ENCODE results near the gene RAB40AL.
"Not testable (repeated sequence)": the region's sequence is repeated elsewhere in the genome, so short reads cannot be mapped to it uniquely, and the experiment has no call there.

RAB40AL gene

DNA sequence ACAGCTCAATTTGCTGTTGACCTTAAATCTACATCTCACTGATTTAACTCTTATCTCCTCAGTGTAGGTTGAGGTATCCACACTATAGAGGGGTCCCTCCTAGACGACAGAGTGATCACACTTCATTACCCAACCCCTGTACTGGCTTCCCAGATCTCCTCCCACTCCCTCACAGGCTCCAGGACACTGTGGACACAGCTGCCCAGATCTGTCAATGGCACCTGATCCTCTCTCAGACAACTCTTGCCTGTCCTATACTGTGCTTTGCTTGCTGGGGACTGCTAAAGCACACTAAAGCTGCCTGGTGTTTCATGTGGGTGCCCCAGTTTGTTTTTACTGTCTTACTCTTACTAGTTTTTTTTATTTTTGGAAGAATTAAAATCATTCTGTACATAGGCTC lies 27.9 kb downstream of the RAB40AL start:
- Histone ChIP-seq H3K27me3 (ENCODE audit: low read depth) (no peaks in the 10 kb centered on the region), H3K4me3 (no peak overlapping the region), H3K9me3 (no peaks in the 10 kb centered on the region), H3K36me3 (replicated peaks) (no peaks in the 10 kb centered on the region), H3K4me1 (no peaks in the 10 kb centered on the region)
- DNase-seq (ENCODE audit: low spot score in 2 of 2): no peak
- in situ Hi-C loops (cut with MboI; ENCODE audit: low sequenced_read_pairs): loop anchor here (25.0 kb wide), 2 partner anchors 197 to 497 kb away; no protein-coding TSS in a partner anchor

DNA sequence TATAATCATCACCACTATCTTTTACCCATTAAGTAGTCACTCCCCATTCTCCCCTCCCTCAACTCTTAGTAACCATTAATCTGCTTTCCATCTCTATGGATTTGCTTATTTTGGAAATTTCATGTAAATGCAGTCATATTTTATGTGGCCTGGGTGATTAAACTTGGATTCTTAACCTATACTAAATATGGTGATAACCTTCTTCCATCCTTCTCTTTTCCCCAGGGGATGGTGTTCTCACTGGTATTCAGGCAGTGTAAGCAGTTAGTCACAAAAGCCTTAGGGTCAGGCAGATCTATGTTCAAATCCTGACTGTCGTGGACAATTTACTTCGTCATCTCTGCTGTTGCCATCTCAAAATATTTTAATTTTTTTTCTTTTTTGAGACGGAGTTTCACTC lies 29.6 kb downstream of the RAB40AL start:
- no peaks in the 10 kb centered on the region for H3K36me3 ChIP-seq (replicated peaks)
- no peak overlapping the region for H3K4me3 ChIP-seq
- H3K27me3 ChIP-seq (ENCODE audit: low read depth): no peaks in the 10 kb centered on the region
- peaks cover 2% of the 10 kb centered on the region; the same call in 1 of the 2 replicates for H3K9me3 ChIP-seq
- in situ Hi-C loops (cut with MboI; ENCODE audit: low sequenced_read_pairs): loop anchor here (25.0 kb wide), 2 partner anchors 196 to 496 kb away; no protein-coding TSS in a partner anchor
- no peak for DNase-seq (ENCODE audit: low spot score in 2 of 2)
- H3K4me1 ChIP-seq: no peaks in the 10 kb centered on the region

DNA sequence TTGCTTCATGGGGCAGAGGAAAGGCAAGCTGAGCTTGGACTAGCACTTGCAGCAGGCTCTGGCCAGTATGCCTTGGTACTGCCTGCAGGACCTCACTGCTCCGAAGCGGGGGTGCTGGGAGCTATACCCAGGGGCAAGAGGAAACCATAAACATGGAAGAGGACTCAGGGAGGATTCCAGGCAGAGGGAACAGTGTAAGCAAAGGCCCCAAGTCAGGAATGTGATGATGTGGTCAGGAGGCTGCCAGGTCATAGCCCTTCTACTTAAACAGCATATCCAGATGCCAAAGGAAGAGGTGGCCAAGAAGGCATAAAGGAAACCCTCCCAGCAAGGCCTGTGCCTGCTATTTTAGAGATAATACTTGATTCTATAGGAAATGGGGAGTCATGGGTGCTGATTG lies 31.1 kb downstream of the RAB40AL start:
- no peak for DNase-seq (ENCODE audit: low spot score in 2 of 2)
- Histone ChIP-seq H3K4me1 (no peaks in the 10 kb centered on the region), H3K36me3 (replicated peaks) (no peaks in the 10 kb centered on the region), H3K9me3 (peaks cover 3% of the 10 kb centered on the region; the same call in 1 of the 2 replicates), H3K27me3 (ENCODE audit: low read depth) (no peaks in the 10 kb centered on the region), H3K4me3 (no peak overlapping the region)
- in situ Hi-C loops (cut with MboI; ENCODE audit: low sequenced_read_pairs): loop anchor here (25.0 kb wide), 2 partner anchors 194 to 494 kb away; no protein-coding TSS in a partner anchor

DNA sequence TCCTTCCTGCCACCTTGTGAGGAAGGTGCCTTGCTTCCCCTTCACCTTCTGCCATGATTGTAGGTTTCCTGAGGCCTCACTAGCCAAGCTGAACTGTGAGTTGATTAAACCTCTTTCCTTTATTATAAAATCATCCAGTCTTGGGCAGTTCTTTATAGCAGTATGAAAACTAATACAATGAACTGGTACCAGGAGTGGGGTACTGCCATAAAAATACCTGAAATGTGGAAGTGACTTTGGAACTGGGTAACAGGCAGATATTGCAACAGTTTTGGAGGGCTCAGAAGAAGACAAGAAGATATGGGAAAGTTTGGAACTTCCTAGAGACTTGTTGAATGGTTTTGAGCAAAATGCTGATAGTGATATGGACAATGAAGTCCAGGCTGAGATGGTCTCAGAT lies 34.5 kb downstream of the RAB40AL start:
- in situ Hi-C loops (cut with MboI; ENCODE audit: low sequenced_read_pairs): loop anchor here (25.0 kb wide), 2 partner anchors 191 to 491 kb away; no protein-coding TSS in a partner anchor
- H3K4me3 ChIP-seq; H3K27me3 ChIP-seq (ENCODE audit: low read depth); H3K36me3 ChIP-seq (replicated peaks); DNase-seq (ENCODE audit: low spot score in 2 of 2); H3K9me3 ChIP-seq; H3K4me1 ChIP-seq: not testable (repeated sequence)

DNA sequence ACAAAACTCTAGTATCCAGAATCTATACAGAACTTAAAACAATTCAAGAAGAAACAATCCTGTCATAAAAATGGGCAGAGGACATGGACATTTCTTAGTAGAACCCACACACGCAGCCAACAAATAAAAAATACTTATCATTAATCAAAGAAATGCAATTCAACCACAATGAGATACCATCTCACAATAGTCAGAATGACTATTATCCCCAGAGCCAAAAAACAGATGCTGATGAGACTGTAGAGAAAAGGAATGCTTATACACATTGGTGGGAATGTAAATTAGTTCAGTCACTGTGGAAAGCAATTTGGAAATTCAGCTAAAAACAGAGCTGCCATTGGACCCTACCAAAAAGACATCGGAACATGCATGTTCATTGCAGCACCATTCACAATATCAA lies 37.9 kb downstream of the RAB40AL start:
- in situ Hi-C loops (cut with MboI; ENCODE audit: low sequenced_read_pairs): no loop called here
- no peak overlapping the region for H3K4me3 ChIP-seq
- no peaks in the 10 kb centered on the region for H3K4me1 ChIP-seq
- H3K27me3 ChIP-seq (ENCODE audit: low read depth): no peaks in the 10 kb centered on the region
- H3K9me3 ChIP-seq: peaks cover 3% of the 10 kb centered on the region; the same call in 1 of the 2 replicates
- no peak for DNase-seq (ENCODE audit: low spot score in 2 of 2)
- no peaks in the 10 kb centered on the region for H3K36me3 ChIP-seq (replicated peaks)

DNA sequence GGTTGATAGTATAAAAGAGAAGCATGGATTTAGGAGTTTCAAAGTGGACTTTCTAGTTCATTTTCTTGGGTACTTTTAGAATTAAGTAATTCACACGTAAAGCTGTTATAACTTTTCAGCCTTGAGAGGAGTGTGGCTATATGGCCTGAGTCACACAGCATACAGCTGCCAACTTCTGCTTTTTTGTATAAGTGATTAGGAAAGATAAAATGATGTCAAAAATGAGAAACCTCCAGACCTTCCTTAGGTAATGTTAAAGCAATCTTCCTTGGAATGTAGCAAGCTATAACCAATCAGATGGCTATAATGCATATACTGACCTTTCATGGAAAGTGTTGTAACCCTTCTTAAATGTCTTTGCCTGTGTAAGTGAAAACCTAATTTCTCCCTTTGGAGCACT lies 39.2 kb downstream of the RAB40AL start:
- no peaks in the 10 kb centered on the region for H3K4me1 ChIP-seq

DNA sequence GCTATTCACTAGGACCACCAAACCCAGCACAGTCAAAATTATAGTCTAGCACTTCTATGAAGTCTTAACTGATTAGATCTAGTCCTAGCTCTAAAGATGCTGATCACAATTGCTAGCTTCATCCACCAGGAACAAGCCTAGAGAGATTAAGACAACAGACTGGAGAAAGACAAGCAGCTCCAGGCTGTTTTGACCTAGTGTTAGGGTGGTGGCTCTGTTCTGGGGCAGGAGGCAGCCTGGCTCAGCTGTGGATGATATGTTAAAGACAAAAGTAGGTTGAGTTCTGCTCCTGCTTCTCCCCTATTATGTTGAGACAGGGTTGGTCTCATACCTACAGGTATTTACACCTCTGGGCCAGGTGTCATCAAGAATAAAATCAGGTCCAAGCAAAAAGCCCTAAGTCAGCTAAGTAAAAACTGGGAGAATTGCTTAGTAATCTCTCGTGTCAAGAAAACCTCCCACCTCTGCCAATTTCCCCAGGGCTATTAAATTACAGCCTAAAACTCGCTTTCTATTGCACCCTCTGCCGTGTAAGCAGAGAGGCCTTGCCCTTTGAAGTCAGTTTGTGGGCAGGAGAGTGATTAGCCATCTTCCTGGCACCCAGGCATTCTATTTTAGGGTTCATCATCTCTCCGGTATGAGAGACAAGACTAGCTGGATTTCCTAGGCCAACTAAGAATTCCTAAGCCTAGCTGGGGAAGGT lies 39.9 kb downstream of the RAB40AL start:
- in situ Hi-C loops (cut with MboI; ENCODE audit: low sequenced_read_pairs): no loop called here
- no peaks in the 10 kb centered on the region for H3K36me3 ChIP-seq (replicated peaks)
- no peak overlapping the region for H3K4me3 ChIP-seq
- no peaks in the 10 kb centered on the region for H3K4me1 ChIP-seq
- DNase-seq (ENCODE audit: low spot score in 2 of 2): no peak
- H3K27me3 ChIP-seq (ENCODE audit: low read depth): no peaks in the 10 kb centered on the region
- H3K9me3 ChIP-seq: no peaks in the 10 kb centered on the region

More for the DNA sequence above, 39.2 kb downstream of the RAB40AL start:
- Histone ChIP-seq H3K4me3 (no peak overlapping the region), H3K9me3 (peaks cover 3% of the 10 kb centered on the region; the same call in 1 of the 2 replicates), H3K27me3 (ENCODE audit: low read depth) (no peaks in the 10 kb centered on the region), H3K36me3 (replicated peaks) (no peaks in the 10 kb centered on the region)
- in situ Hi-C loops (cut with MboI; ENCODE audit: low sequenced_read_pairs): no loop called here
- no peak for DNase-seq (ENCODE audit: low spot score in 2 of 2)

DNA sequence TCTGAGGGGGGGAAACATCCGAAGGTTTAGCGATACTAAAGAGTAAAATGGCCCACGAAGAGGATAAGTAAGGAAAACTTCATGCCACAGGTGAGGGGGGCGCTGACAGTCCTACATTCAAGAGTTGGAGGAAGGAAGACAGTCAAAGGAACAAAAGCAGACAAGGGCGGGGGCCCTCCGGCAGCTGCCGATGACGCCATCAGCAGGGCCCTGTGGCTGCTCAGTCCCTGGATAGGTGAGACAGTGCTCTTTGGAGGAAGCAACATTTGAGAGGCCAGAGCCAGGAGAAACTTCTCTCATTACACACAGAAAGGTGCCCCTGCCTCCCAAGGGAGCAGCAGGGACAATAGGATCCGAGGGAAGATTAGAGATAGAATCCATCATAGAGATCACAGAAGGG lies 41.5 kb downstream of the RAB40AL start:
- in situ Hi-C loops (cut with MboI; ENCODE audit: low sequenced_read_pairs): no loop called here
- no peak for DNase-seq (ENCODE audit: low spot score in 2 of 2)
- no peak overlapping the region for H3K4me3 ChIP-seq
- H3K27me3 ChIP-seq (ENCODE audit: low read depth): no peaks in the 10 kb centered on the region
- no peaks in the 10 kb centered on the region for H3K36me3 ChIP-seq (replicated peaks)
- no peaks in the 10 kb centered on the region for H3K4me1 ChIP-seq
- no peaks in the 10 kb centered on the region for H3K9me3 ChIP-seq

DNA sequence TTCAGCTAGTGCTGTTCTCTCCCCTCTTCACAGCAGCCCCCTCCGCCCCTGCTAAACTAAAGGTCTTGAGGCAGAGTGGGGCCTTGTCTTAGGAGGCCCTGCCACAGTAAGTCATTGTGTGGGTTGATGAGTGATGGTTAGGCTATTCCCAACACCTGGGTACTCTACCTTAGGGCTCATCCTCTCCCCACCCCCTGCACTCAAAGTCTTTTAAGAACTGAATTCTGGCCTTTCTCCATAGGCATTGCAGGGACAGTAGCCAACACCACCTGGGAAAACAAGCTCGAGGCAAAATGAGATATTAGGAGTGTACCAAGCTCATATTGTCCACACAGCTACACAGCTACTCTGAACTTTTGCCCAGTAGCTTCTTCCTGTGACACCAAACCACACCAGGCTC lies 42.5 kb downstream of the RAB40AL start:
- Histone ChIP-seq H3K4me3 (no peak overlapping the region), H3K27me3 (ENCODE audit: low read depth) (no peaks in the 10 kb centered on the region), H3K4me1 (no peaks in the 10 kb centered on the region), H3K9me3 (no peaks in the 10 kb centered on the region), H3K36me3 (replicated peaks) (no peaks in the 10 kb centered on the region)
- in situ Hi-C loops (cut with MboI; ENCODE audit: low sequenced_read_pairs): no loop called here
- no peak for DNase-seq (ENCODE audit: low spot score in 2 of 2)

DNA sequence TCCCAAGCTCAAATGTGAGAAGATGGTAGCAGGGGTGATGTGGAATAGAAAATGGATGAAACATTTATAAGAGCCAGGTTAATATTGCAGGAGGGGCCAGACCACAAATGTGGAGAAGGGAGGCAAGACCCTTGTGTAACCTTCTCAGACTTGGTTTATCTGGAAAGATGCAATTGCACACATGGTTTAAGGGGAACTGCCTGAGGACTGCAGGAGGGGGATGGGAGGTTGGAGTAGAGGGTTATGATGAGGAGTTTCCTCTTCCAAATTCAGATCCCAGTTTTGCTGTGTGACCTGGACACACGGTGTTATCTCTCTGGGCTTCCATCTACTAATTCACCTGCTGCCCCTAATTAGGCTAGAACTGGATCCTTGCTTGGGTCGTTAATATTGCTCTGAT lies 46.1 kb downstream of the RAB40AL start:
- DNase-seq (ENCODE audit: low spot score in 2 of 2): no peak
- Histone ChIP-seq H3K27me3 (ENCODE audit: low read depth) (no peaks in the 10 kb centered on the region), H3K36me3 (replicated peaks) (no peaks in the 10 kb centered on the region), H3K9me3 (no peaks in the 10 kb centered on the region), H3K4me3 (no peak overlapping the region), H3K4me1 (no peaks in the 10 kb centered on the region)
- in situ Hi-C loops (cut with MboI; ENCODE audit: low sequenced_read_pairs): no loop called here

DNA sequence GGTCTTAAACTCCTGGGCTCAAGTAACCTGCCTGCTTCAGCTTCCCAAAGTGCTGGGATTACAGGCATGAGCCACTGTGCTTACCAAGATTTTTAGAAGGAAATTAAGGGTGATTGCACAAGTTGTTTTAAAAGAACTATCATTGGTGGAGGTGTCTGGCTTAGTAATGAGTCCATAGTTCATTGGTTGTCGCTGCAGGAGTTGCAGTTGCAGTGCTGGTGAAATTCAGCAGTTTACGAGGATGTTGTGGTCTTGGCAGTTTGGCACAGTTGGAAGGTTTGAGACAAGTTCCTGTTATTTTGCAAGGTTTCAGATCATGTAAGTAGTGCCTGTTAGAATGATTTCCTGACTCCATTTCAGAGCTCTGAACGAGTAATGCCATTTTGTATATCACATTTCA lies 48.1 kb downstream of the RAB40AL start:
- Histone ChIP-seq H3K4me3 (no peak overlapping the region), H3K4me1 (no peaks in the 10 kb centered on the region), H3K36me3 (replicated peaks) (no peaks in the 10 kb centered on the region), H3K9me3 (no peaks in the 10 kb centered on the region), H3K27me3 (ENCODE audit: low read depth) (no peaks in the 10 kb centered on the region)
- DNase-seq (ENCODE audit: low spot score in 2 of 2): no peak
- in situ Hi-C loops (cut with MboI; ENCODE audit: low sequenced_read_pairs): no loop called here
